Esophagus muscularis mucosa (tissue), 4 donors: ENCODE measurements around the gene SRPRA.

ENCODE experiments used
- CTCF ChIP-seq, 3 experiments: fragments of 200-600 bp in 2 of 3; fragments of 450-650 bp in 1 of 3; sonication (generic) in 2 of 3; IDR thresholded peaks; one replicate each; pipeline ENCODE4 v1.5.1; 2017 to 2019; ENCODE audit warnings: antibody characterized with exemption in 3 of 3, mild to moderate bottlenecking in 2 of 3, moderate library complexity in 1 of 3
- EP300 ChIP-seq: sonication (generic); formaldehyde crosslinking; IDR thresholded peaks from one replicate; pipeline ENCODE4 v1.6.1; 2017; ENCODE audit warnings: antibody characterized with exemption
- POLR2A ChIP-seq: fragments of 450-650 bp; IDR thresholded peaks from one replicate; pipeline ENCODE4 v1.6.1; 2017; ENCODE audit warnings: antibody characterized with exemption, moderate library complexity, mild to moderate bottlenecking, low read depth

- TF ChIP-seq CTCF (IDR thresholded peaks at IDR 0.05): no peak
- TF ChIP-seq EP300: no peak
- TF ChIP-seq POLR2A: no peak
Measured at GRCh38 chr11:126256216-126256615, 12.5 kb downstream of the SRPRA start.
